ENCODE results near the gene C19orf73.
"Not testable (repeated sequence)": the region's sequence is repeated elsewhere in the genome, so short reads cannot be mapped to it uniquely, and the experiment has no call there.

C19orf73 gene

GRCh38 chr19:49101160-49101559 is 17.8 kb downstream of the C19orf73 start:
- DNase-seq (ENCODE audit: low spot score): no peak

GRCh38 chr19:49098795-49099194 is 20.1 kb downstream of the C19orf73 start:
- no peak for DNase-seq (ENCODE audit: low spot score)

- peak; percentile 81 for DNase-seq (ENCODE audit: low spot score)
These were observed 21.3 kb downstream of the C19orf73 start for GRCh38 chr19:49097453-49098288.

GRCh38 chr19:49094505-49095482 is 24.1 kb downstream of the C19orf73 start:
- DNase-seq (ENCODE audit: low spot score): no peak

- no peak for DNase-seq (ENCODE audit: low spot score)
These were observed 26.3 kb downstream of the C19orf73 start for GRCh38 chr19:49092686-49093085.

GRCh38 chr19:49091391-49092038 is 27.4 kb downstream of the C19orf73 start:
- no peak for DNase-seq (ENCODE audit: low spot score)

GRCh38 chr19:49086296-49086695 is 32.6 kb downstream of the C19orf73 start:
- no peak for DNase-seq (ENCODE audit: low spot score)

- DNase-seq (ENCODE audit: low spot score): no peak
These were observed 33.1 kb downstream of the C19orf73 start for GRCh38 chr19:49085868-49086232.

- DNase-seq (ENCODE audit: low spot score): peak; percentile 100
These were observed 33.7 kb downstream of the C19orf73 start, which contains the start of gene SNRNP70 for GRCh38 chr19:49085020-49085867. Gene SNRNP70 (plus strand): TSS chr19:49085451. CDS start chr19:49086415, 964 bp downstream.

- DNase-seq (ENCODE audit: low spot score): no peak
These were observed 34.5 kb downstream of the C19orf73 start for GRCh38 chr19:49084206-49085019.

GRCh38 chr19:49081273-49081672 is 37.7 kb downstream of the C19orf73 start:
- no peak for DNase-seq (ENCODE audit: low spot score)

GRCh38 chr19:49080392-49080791 is 38.6 kb downstream of the C19orf73 start:
- no peak for DNase-seq (ENCODE audit: low spot score)

- not testable (repeated sequence) for DNase-seq (ENCODE audit: low spot score)
These were observed 44.1 kb downstream of the C19orf73 start for GRCh38 chr19:49074869-49075268.

GRCh38 chr19:49073514-49074378 is 45.2 kb downstream of the C19orf73 start:
- no peak for DNase-seq (ENCODE audit: low spot score)

GRCh38 chr19:49071860-49072547 is 46.9 kb downstream of the C19orf73 start:
- no peak for DNase-seq (ENCODE audit: low spot score)

- no peak for DNase-seq (ENCODE audit: low spot score)
These were observed 48.5 kb downstream of the C19orf73 start for GRCh38 chr19:49070416-49070815.

- no peak for DNase-seq (ENCODE audit: low spot score)
These were observed 49.9 kb downstream of the C19orf73 start for GRCh38 chr19:49069026-49069425.

All from hepatic stellate cell (primary cell).